GM12892 (cell line): ENCODE results near the gene STYX.

ENCODE experiments used
- POLR2A ChIP-seq: IDR thresholded peaks from 2 replicates; pipeline ENCODE4 v1.6.1; 2011; ENCODE audit warnings: low read depth, low read length, control low read depth
- POLR2AphosphoS5 ChIP-seq: IDR thresholded peaks from 2 replicates; pipeline ENCODE4 v1.6.1; 2011; ENCODE audit warnings: low read depth, low read length, control low read depth
- TAF1 ChIP-seq: IDR thresholded peaks from 2 replicates; pipeline ENCODE4 v1.6.1; 2011; ENCODE audit warnings: low read depth, mild to moderate bottlenecking, control low read depth, low read length, borderline replicate concordance

DNA sequence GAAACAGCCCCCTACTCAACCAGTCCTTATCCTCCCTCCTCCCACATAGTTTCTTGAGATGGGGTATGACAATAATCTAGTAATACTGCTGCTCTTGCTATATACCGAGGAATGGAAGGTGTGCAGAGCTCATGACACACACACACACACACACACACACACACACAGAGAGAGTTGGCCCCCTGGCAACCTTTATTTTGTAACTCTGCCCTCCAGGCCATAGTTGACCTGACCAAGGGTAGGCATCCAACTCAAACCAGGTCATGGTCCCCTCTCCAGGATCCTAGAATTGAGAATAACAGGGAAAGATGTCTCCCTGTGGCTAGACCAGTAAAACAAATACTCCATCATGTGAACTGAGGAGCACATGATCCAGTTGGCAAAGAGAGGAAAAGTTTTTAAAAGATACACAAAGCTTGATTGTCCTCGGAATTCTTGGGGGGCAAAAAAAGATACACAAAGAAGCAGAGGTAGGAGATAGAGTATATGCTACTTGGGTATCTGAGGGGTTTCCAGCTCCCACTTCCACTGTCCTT, 45.9 kb upstream of the STYX start:
- TF ChIP-seq POLR2A (no peak), POLR2AphosphoS5 (no peak), TAF1 (no peak)
